Activated CD4-positive, alpha-beta memory T cell treated with anti-CD3 and anti-CD28 coated beads, Interleukin-2, amount 10 ng/mL, durations not matched to agents 7 days and 5 days (primary cell): ENCODE results near the gene EXOC1. TPM values are rescaled to one million over a fixed set of nuclear protein-coding genes. Genes with fewer than 3 reads are reported as not detected.
"Not testable (repeated sequence)": the region's sequence is repeated elsewhere in the genome, so short reads cannot be mapped to it uniquely, and the experiment has no call there.

Experiments
- CTCF ChIA-PET: fragments of 350-600 bp; sonication (Branson Sonifier 250); formaldehyde crosslinking; loops from one replicate; lab custom pipeline; 2021; ENCODE audit warnings: antibody characterized with exemption, inconsistent platforms; lab: Charles Lee
- POLR2A ChIA-PET: fragments of 350-600 bp; sonication (Branson Sonifier 250); formaldehyde crosslinking; loops from one replicate; lab custom pipeline; 2021; ENCODE audit warnings: antibody characterized with exemption; lab: Charles Lee
- DNase-seq: peaks from one replicate; pipeline ENCODE4 v3.0.0-alpha.2; 2020
- H3K27ac Mint-ChIP-seq: one replicate; pipeline ENCODE4 v1.8.0; 2021; ENCODE audit warnings: mild to moderate bottlenecking, mixed read lengths
- H3K27me3 Mint-ChIP-seq: one replicate; pipeline ENCODE4 v1.8.0; 2021; ENCODE audit warnings: mixed read lengths
- H3K36me3 Mint-ChIP-seq: one replicate; pipeline ENCODE4 v1.8.0; 2021; ENCODE audit warnings: low read depth, mixed read lengths
- H3K4me1 Mint-ChIP-seq: one replicate; pipeline ENCODE4 v1.8.0; 2021; ENCODE audit warnings: mixed read lengths
- H3K4me3 Mint-ChIP-seq: one replicate; pipeline ENCODE4 v1.8.0; 2021; ENCODE audit warnings: mild to moderate bottlenecking, mixed read lengths
- H3K9me3 Mint-ChIP-seq: one replicate; pipeline ENCODE4 v1.8.0; 2021; ENCODE audit warnings: mixed read lengths
- total RNA-seq, 2 experiments: library from RNA; stranded (reverse); gene quantifications; one replicate each; pipeline ENCODE4 v1.2.3, GENCODE V29; 2021

Gene EXOC1
- total RNA-seq, 2 experiments from 2014 or later = 34.5 to 37.2 TPM

DNA sequence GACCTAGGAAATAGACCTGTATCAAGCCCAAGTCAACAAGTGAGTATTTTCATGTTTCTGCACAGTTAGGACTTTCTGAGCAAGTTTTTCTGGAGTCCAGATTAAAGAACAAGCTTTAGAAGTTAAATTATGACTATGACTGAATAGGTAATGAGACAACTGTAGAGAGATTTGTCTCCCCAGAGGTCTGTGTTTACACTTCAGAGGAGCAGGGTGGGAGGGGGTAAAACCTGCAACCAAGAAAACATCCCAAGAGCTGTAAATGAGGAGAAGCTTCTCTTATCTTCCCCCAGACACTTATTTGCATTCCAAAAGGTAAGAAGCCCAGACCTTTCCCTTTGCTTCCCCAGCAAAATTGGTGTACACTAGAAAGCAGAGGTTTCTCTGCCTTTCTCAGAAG is 73.2 kb downstream of the EXOC1 start:
- CTCF ChIA-PET = no interaction called here
- no peaks in the 10 kb centered on the region for H3K36me3 Mint-ChIP-seq
- H3K9me3 Mint-ChIP-seq = no peaks in the 10 kb centered on the region
- POLR2A ChIA-PET = no interaction called here
- H3K27me3 Mint-ChIP-seq = no peaks in the 10 kb centered on the region
- H3K27ac Mint-ChIP-seq = no peak overlapping the region
- H3K4me3 Mint-ChIP-seq = no peak overlapping the region
- no peaks in the 10 kb centered on the region for H3K4me1 Mint-ChIP-seq
- no peak for DNase-seq

DNA sequence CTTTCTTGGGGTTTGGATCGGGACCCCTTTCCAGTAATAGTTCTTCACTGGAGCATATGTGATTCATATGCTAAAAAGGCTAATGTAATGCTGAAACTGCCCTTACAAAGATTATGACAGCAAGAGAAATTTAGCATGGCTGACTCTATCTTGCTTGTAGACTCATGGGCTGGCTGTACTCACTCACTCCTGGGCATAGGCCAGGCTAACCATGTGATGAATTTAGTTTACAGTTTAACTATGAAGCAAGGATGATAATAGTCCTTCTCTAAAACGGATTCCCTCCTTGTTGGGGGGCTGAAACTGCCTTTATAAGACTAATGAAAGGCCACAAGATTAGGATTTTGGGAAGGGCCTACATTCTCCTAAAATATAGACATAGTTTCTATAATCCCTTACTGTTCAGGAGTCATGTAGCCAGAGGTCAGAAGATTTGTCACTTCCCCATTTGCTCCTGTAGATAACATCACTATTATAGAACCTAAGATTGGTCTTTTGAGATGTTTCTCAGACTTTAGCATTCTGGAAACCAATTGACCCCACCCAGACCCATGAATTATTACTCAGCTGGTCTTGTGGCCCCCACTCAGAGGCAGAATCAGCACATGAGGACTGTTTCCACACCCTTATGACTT is 74.5 kb downstream of the EXOC1 start:
- no peak overlapping the region for H3K27ac Mint-ChIP-seq
- no peaks in the 10 kb centered on the region for H3K36me3 Mint-ChIP-seq

DNA sequence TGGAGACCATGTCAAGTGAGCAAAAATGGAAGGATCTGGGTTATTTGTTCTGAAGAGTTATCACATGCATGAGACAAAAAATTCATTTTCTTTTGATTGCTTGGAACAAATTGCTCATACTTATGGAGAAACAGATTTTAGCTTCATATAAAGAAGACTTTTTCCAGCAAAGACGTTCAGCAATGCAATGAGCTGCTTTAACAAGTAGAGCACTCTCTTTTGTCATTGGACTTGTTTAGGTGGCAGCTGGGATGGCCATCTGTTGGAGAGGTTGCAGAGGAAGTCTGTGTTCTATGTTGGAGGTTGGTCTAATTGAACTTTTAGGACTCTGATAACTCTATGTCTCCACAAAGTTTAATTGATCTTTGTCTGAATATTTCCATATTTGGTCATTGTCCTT is 75.4 kb downstream of the EXOC1 start:
- no peak for DNase-seq
- H3K9me3 Mint-ChIP-seq = no peaks in the 10 kb centered on the region
- no peaks in the 10 kb centered on the region for H3K4me1 Mint-ChIP-seq
- no peak overlapping the region for H3K4me3 Mint-ChIP-seq
- no peaks in the 10 kb centered on the region for H3K36me3 Mint-ChIP-seq
- H3K27me3 Mint-ChIP-seq = no peaks in the 10 kb centered on the region
- no peak overlapping the region for H3K27ac Mint-ChIP-seq
- ChIA-PET CTCF (no interaction called here), POLR2A (no interaction called here)

More for the DNA sequence above, 74.5 kb downstream of the EXOC1 start:
- no peak for DNase-seq
- H3K27me3 Mint-ChIP-seq = no peaks in the 10 kb centered on the region
- ChIA-PET CTCF (no interaction called here), POLR2A (no interaction called here)
- H3K9me3 Mint-ChIP-seq = no peaks in the 10 kb centered on the region
- no peaks in the 10 kb centered on the region for H3K4me1 Mint-ChIP-seq
- H3K4me3 Mint-ChIP-seq = no peak overlapping the region

DNA sequence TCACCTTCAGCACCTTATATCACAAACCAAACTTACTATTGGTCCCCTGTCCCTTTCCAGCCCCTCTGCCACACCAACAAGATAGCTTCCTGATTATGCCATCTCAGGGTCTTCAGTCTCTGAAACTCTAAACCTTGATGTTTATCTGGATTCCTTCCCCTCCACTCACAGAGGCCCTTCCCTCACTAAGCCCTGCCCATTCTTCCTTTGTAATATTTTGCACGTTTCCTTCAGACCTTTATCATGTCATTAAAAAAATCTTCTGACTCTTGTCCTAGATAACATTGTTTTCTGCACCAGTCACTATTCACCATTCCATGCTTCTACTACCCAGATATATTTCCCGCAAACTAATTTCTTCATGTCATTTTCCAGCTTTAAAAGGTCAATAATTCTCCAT is 77.6 kb downstream of the EXOC1 start:
- H3K4me1 Mint-ChIP-seq = no peaks in the 10 kb centered on the region
- no peak overlapping the region for H3K27ac Mint-ChIP-seq
- DNase-seq = no peak
- H3K4me3 Mint-ChIP-seq = no peak overlapping the region
- POLR2A ChIA-PET = no interaction called here
- no peaks in the 10 kb centered on the region for H3K36me3 Mint-ChIP-seq
- CTCF ChIA-PET = no interaction called here
- H3K9me3 Mint-ChIP-seq = no peaks in the 10 kb centered on the region
- peaks cover 2% of the 10 kb centered on the region for H3K27me3 Mint-ChIP-seq

DNA sequence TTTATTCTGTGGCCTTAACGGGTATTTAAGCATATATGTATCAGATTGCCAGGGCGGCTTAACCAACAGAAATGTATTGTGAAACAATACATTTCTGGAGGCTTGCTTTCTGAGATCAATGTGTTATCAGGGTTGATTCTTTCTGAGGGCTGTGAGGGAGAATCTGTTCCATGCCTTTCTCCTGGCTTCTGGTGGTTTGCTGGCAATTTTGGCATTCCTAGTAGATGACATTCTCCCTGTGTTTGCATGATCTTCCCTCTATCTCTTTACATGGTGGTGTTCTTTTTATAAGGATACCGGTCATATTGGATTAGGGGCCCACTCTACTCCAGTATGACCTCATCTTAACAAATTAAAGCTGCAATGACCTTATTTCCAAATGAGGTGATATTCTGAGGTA is 78.4 kb downstream of the EXOC1 start:
- no peaks in the 10 kb centered on the region for H3K4me1 Mint-ChIP-seq
- DNase-seq = no peak
- H3K4me3 Mint-ChIP-seq = no peak overlapping the region
- CTCF ChIA-PET = no interaction called here
- H3K36me3 Mint-ChIP-seq = no peaks in the 10 kb centered on the region
- no peak overlapping the region for H3K27ac Mint-ChIP-seq
- POLR2A ChIA-PET = no interaction called here
- peaks cover under 1% of the 10 kb centered on the region for H3K9me3 Mint-ChIP-seq
- H3K27me3 Mint-ChIP-seq = peaks cover 2% of the 10 kb centered on the region

DNA sequence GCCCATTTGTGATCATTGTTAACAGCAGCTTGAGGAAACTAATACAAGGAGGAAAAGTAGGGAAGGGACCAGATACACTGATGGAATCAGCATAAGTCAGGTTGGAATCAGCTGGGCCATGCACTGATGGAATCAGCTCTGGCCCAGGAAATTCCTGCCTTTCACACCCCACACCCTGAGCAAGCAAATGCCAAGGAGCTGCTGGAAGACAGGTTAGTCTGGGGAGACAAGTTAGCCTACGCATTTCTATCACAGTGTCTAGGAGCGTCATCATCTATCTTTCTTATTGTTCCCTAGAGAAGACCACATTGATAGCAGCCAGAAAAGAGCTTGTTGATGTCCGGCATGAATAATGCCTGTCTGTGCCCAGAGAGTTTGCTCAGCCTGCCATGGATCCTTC is 79.1 kb downstream of the EXOC1 start:
- Mint-ChIP-seq H3K27me3 (peaks cover 2% of the 10 kb centered on the region), H3K9me3 (peaks cover 2% of the 10 kb centered on the region), H3K4me1 (no peaks in the 10 kb centered on the region), H3K27ac (no peak overlapping the region), H3K36me3 (no peaks in the 10 kb centered on the region), H3K4me3 (no peak overlapping the region)
- ChIA-PET POLR2A (no interaction called here), CTCF (no interaction called here)
- no peak for DNase-seq

DNA sequence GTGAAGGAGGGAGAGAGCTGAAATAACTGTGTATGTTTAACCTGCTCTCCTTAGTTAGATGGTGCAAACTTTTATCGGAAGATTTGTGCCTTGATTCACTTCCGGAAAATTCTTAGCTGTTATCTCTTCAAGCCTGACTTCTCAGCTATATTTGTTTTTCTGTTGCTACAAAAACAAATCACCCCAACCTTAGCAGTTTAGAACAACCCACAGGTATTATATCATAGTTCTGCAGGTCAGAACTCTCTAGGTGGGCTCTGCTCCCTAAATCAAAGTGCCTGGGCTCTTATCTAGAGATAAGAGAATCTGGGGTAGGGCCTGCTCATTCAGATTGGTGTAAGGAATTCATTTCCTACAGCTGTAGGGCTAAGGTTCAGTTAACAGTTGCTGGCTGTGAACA is 80.2 kb downstream of the EXOC1 start:
- DNase-seq = no peak
- Mint-ChIP-seq H3K36me3 (peaks cover 7% of the 10 kb centered on the region), H3K27me3 (peaks cover 2% of the 10 kb centered on the region), H3K27ac (no peak overlapping the region), H3K9me3 (peaks cover 11% of the 10 kb centered on the region), H3K4me3 (no peak overlapping the region), H3K4me1 (no peaks in the 10 kb centered on the region)
- POLR2A ChIA-PET = interaction anchor here (0.9 kb wide), 1 partner anchor 15 kb away, joined by 3 read pairs; the partner anchor contains the start of gene CEP135
- CTCF ChIA-PET = interaction anchor here (0.7 kb wide), 1 partner anchor 15 kb away, joined by 3 read pairs; the partner anchor contains the start of gene CEP135

DNA sequence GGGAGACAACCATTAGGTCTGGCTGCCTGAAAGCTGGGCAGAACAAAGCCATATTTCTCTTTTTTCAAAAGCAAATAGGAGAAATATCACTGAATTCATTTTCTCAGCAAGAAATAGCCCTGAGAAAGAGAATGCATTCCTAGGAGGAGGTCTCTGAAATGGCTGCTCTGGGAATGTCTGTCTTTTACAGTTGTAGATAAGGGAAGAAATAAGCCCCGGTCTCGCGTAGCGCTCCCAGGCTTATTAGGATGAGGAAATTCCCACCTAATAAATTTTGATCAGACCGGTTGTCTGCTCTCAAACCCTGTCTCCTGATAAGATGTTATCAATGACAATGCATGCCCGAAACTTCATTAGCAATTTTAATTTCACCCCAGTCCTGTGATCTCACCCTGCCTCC is 82.5 kb downstream of the EXOC1 start:
- H3K4me1 Mint-ChIP-seq, H3K36me3 Mint-ChIP-seq, H3K4me3 Mint-ChIP-seq, DNase-seq, H3K27me3 Mint-ChIP-seq, H3K27ac Mint-ChIP-seq, POLR2A ChIA-PET: not testable (repeated sequence)
- CTCF ChIA-PET = interaction anchor here (0.6 kb wide), 1 partner anchor 469 kb away, joined by 4 read pairs; no protein-coding TSS in a partner anchor
- peaks cover 11% of the 10 kb centered on the region for H3K9me3 Mint-ChIP-seq

DNA sequence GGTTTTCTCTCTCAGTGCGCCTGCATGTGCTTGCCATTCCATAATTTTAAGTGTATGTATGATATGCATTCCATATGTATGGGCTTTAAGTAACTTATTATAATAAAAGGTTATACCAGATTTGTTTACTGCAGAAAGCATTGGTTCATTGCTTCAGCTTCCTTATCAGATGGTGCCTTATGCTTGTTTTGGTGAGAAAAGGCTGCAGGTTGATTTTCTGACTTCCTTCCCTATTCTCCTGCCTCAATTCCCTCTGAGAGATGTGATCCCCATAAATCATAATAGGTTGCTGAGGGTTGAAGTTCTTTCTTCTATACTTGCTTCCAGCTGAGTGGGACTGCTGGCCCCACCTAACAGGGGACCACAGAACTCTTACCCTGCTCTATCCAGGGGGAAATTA is 85.0 kb downstream of the EXOC1 start:
- no peak overlapping the region for H3K4me3 Mint-ChIP-seq
- ChIA-PET CTCF (interaction anchor here (1.0 kb wide), 1 partner anchor 593 kb away, joined by 3 read pairs; the partner anchor contains the start of gene SRD5A3), POLR2A (no interaction called here)
- peaks cover 2% of the 10 kb centered on the region for H3K27me3 Mint-ChIP-seq
- peaks cover 7% of the 10 kb centered on the region for H3K36me3 Mint-ChIP-seq
- H3K9me3 Mint-ChIP-seq = peaks cover 13% of the 10 kb centered on the region
- no peak overlapping the region for H3K27ac Mint-ChIP-seq
- no peaks in the 10 kb centered on the region for H3K4me1 Mint-ChIP-seq
- no peak for DNase-seq

DNA sequence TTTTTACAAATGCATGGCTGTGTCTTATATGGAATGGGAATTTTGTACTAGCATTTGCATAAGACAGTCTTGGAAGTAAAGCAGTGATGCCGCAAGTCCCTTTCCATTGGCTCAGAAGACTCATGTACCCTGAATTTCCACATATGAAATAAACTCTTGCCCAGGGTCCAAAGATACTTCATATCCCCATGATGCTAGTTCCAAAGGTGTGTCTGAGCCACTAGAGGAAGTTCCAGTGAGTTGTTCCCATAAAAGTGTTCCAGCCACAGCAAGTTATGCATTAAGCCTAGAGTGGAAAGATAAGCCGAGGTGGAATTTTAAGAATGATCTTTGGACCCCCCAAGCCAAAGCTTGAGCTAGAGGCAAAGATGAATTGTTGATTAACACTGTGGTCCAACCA is 86.0 kb downstream of the EXOC1 start:
- no peak overlapping the region for H3K4me3 Mint-ChIP-seq
- DNase-seq = no peak
- peaks cover 7% of the 10 kb centered on the region for H3K36me3 Mint-ChIP-seq
- H3K9me3 Mint-ChIP-seq = peaks cover 13% of the 10 kb centered on the region
- H3K27ac Mint-ChIP-seq = no peak overlapping the region
- CTCF ChIA-PET = interaction anchor here (1.1 kb wide), 1 partner anchor 9 kb away, joined by 4 read pairs; the partner anchor contains the start of gene CEP135
- H3K4me1 Mint-ChIP-seq = no peaks in the 10 kb centered on the region
- H3K27me3 Mint-ChIP-seq = peaks cover 2% of the 10 kb centered on the region
- POLR2A ChIA-PET = no interaction called here

DNA sequence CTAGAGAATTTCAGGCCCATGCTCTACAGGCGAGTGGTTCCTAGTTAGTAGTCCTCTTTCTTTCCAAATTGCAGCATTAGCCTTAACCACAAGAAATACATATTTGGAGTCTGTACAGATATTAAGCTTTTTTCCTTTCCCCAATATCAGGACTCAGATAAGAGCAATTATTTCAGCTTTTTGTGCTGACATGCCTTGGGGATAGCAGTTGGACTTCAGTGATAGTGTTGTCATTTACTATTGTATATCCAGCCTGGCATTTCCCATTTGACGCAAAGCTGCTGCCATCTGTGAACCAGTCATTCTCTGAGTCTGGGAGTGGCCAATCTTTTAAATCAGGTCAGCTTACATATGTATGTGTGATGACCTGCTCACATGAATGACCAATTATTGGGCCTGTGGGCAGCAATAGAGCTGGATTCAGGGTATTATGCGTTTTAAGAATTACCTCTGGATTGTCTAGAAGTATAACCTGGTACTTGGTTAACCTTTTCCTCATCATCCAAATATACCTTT is 88.5 kb downstream of the EXOC1 start:
- peaks cover 18% of the 10 kb centered on the region for H3K9me3 Mint-ChIP-seq
- no peak for DNase-seq
- peaks cover 8% of the 10 kb centered on the region for H3K4me1 Mint-ChIP-seq
- peaks cover 7% of the 10 kb centered on the region for H3K36me3 Mint-ChIP-seq
- H3K27me3 Mint-ChIP-seq = no peaks in the 10 kb centered on the region
- no peak overlapping the region for H3K4me3 Mint-ChIP-seq
- no peak overlapping the region for H3K27ac Mint-ChIP-seq
- ChIA-PET CTCF (no interaction called here), POLR2A (no interaction called here)

DNA sequence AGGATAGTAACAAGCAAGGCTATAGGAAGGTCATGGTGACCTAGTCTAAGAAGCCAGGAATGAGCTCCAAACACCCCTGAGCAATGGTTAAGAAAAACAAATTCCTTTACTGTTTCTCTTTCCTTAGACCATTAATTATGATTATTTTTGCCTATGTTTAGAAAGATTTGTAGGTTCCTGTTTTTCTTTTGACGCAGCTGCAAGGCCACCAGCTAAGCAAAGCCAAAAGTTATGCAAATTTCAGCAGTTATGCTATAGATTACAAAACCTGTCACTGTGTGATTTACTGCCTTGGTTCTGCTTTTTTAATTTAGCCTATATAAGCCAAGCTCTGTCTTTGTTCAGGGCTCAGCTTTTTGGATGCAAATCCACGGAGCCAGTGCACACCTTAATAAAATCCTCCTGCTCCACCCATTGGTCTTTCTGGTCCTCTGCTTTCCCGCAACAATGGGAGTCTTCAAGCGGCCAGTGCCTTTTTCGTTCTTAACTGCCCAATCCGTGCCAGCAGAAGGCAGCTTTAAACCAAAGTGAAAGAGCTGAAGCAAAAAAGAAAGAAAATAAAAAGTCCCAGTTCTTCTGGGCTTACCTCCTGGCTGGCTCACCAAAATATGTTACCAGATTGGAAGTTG is 93.9 kb downstream of the EXOC1 start:
- peak overlapping the region; percentile 78 for H3K4me3 Mint-ChIP-seq
- H3K9me3 Mint-ChIP-seq = peaks cover 7% of the 10 kb centered on the region
- H3K4me1 Mint-ChIP-seq = peaks cover 43% of the 10 kb centered on the region
- no peaks in the 10 kb centered on the region for H3K27me3 Mint-ChIP-seq
- H3K36me3 Mint-ChIP-seq = peaks cover 9% of the 10 kb centered on the region
- ChIA-PET POLR2A (interaction anchor here (0.7 to 3.4 kb wide), 10 partner anchors 47 to 1031 kb away, joined by 3 to 27 read pairs (median 8); partner anchors contain the start of genes AASDH, EXOC1, NOA1 and PAICS), CTCF (interaction anchor here (0.7 to 2.8 kb wide), 17 partner anchors 7 to 1031 kb away, joined by 3 to 24 read pairs (median 8); partner anchors contain the start of genes AASDH, EXOC1, NOA1 and PAICS)
- no peak for DNase-seq
- H3K27ac Mint-ChIP-seq = peak overlapping the region; percentile 94
